Neutrophil (primary cell): ENCODE data around the gene KDSR.
A peak's percentile ranks its signal among the peaks of the same experiment; 100 is the strongest.

ENCODE experiments used
- H3K27ac ChIP-seq: fragments of 200-600 bp; sonication (generic); 2 replicates; pipeline ENCODE4 v1.5.1; 2016; ENCODE audit warnings: mild to moderate bottlenecking, moderate library complexity
- H3K27me3 ChIP-seq: fragments of 200-600 bp; sonication (generic); 2 replicates; pipeline ENCODE4 v1.6.0; 2016; ENCODE audit warnings: mild to moderate bottlenecking
- H3K36me3 ChIP-seq: fragments of 200-600 bp; sonication (generic); 2 replicates; pipeline ENCODE4 v1.5.1; 2017
- H3K4me1 ChIP-seq, 2 experiments: fragments of 200-600 bp in 1 of 2; sonication (generic) in 1 of 2; 1 replicate in 1 of 2; 2 replicates in 1 of 2; pipeline versions ENCODE4 v1.5.1 to v1.6.1; 2013 to 2016; ENCODE audit warnings: low read depth in 1 of 2, low read length in 1 of 2, mild to moderate bottlenecking in 1 of 2, moderate library complexity in 1 of 2; ENCODE audit not compliant: control insufficient read depth in 1 of 2, insufficient read depth in 1 of 2
- H3K4me3 ChIP-seq, 2 experiments: fragments of 200-600 bp in 1 of 2; sonication (generic) in 1 of 2; 1 replicate in 1 of 2; 2 replicates in 1 of 2; pipeline ENCODE4 v1.5.1; 2013 to 2016; ENCODE audit warnings: low read depth in 1 of 2, low read length in 1 of 2, mild to moderate bottlenecking in 1 of 2, moderate library complexity in 1 of 2
- H3K9me3 ChIP-seq: fragments of 200-600 bp; sonication (generic); 2 replicates; pipeline ENCODE4 v1.5.1; 2016
- TF ChIP-seq, protein P1 (sequence below): fragments of 200-600 bp; sonication (generic); IDR thresholded peaks from 2 replicates; pipeline ENCODE4 v1.5.1; 2016; ENCODE audit warnings: antibody characterized with exemption

KDSR gene, protein sequence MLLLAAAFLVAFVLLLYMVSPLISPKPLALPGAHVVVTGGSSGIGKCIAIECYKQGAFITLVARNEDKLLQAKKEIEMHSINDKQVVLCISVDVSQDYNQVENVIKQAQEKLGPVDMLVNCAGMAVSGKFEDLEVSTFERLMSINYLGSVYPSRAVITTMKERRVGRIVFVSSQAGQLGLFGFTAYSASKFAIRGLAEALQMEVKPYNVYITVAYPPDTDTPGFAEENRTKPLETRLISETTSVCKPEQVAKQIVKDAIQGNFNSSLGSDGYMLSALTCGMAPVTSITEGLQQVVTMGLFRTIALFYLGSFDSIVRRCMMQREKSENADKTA

DNA sequence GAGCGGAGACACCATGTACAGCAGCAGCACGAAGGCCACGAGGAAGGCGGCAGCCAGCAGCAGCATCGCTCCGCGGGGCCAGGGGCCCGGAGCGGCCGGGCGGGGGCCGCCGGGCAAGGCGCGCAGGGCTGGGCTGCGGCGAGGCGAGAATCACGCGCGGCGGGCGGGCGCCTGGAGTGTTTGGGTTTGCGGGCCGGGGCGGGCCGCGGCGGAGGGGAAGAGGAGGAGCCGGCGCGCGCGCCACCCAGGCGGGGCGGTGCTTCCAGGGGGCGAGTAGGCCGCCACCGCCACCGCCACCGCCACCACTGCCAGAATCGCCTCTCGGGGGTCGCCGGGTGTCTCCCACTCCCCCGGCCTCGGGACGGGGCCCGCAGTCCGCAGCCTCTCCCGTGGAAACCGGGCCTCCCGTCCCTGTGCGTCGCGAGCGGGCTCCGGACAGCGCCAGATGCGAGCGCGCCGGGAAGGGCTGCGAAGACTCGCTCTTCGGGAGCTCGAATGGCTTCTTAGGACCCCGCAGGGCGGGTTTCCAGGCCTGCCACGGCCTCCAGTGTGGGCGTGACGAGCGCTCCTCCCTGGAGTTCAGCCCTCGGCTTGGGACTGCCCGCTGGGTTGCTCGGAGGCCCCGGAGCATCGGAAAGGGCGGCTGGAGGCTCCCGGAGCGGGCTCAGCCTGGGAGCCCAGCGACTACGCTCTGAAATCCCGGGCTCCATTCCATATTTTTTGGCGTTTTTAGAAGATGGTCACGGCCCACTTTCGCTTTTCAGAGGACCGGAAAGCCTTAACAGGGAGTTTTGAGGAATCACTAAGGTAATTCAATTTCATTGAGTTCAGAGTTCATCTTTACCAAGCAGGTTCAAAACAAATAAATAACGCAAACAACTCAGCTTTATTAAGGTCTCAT, at the start of gene KDSR:
Gene KDSR, minus strand, starts transcription at position 154 of the 901 bp plus-strand sequence. Its CDS starts 88 bp downstream, at position 66.
- Histone ChIP-seq H3K9me3 (no peaks in the 10 kb centered on the region), H3K4me3 (peak within 1 kb of the TSS; percentile 87 to 88), H3K4me1 (peaks cover 16 to 18% of the 10 kb centered on the region in 2 experiments), H3K27ac (peak within 1 kb of the TSS; percentile 52), H3K27me3 (peaks cover 31% of the 10 kb centered on the region), H3K36me3 (no peaks in the 10 kb centered on the region)
- TF ChIP-seq, protein P1, sequence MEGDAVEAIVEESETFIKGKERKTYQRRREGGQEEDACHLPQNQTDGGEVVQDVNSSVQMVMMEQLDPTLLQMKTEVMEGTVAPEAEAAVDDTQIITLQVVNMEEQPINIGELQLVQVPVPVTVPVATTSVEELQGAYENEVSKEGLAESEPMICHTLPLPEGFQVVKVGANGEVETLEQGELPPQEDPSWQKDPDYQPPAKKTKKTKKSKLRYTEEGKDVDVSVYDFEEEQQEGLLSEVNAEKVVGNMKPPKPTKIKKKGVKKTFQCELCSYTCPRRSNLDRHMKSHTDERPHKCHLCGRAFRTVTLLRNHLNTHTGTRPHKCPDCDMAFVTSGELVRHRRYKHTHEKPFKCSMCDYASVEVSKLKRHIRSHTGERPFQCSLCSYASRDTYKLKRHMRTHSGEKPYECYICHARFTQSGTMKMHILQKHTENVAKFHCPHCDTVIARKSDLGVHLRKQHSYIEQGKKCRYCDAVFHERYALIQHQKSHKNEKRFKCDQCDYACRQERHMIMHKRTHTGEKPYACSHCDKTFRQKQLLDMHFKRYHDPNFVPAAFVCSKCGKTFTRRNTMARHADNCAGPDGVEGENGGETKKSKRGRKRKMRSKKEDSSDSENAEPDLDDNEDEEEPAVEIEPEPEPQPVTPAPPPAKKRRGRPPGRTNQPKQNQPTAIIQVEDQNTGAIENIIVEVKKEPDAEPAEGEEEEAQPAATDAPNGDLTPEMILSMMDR: no peak

DNA sequence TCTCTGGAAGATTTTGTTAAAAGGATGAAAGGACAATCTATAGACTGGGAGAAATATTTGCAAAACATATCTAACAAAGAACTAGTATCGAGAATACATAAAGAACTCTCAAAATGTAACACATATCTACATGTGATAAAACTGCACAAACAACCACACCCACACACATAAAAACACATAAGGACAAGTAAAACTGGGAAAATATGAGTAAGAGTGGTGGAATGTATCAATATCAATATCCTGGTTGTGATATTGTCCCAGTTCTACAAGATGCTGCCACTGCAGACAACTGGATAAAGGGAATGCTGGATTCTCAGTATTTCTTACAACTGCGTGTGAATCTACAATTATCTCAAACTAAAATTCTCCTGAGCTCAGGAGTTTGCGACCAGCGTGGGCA, 45.9 kb upstream of the KDSR start:
- H3K9me3 ChIP-seq: no peaks in the 10 kb centered on the region
- no peaks in the 10 kb centered on the region for H3K4me1 ChIP-seq
- no peak overlapping the region for H3K4me3 ChIP-seq
- H3K27me3 ChIP-seq: no peaks in the 10 kb centered on the region
- TF ChIP-seq, protein P1: no peak
- H3K36me3 ChIP-seq: peaks cover 77% of the 10 kb centered on the region
- H3K27ac ChIP-seq: no peak overlapping the region

DNA sequence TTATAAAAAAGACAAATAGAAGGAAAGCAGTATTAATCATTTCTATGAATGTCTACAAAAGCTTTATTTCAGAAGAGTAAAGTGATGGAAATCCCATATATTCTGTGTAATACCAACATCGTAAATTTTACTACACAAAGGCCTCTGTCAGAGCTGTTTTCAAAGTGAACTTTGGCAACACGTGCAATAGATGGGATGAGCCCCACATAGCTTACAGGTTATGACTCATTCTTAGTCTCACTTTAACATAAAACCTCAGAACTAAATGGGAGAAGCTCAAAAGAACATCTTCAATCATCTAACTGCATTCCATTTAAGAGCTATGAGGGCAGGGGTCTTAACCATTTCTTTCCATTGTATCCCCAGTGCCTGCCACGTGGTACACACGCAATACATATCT, 43.8 kb upstream of the KDSR start:
- no peak overlapping the region for H3K4me3 ChIP-seq

DNA sequence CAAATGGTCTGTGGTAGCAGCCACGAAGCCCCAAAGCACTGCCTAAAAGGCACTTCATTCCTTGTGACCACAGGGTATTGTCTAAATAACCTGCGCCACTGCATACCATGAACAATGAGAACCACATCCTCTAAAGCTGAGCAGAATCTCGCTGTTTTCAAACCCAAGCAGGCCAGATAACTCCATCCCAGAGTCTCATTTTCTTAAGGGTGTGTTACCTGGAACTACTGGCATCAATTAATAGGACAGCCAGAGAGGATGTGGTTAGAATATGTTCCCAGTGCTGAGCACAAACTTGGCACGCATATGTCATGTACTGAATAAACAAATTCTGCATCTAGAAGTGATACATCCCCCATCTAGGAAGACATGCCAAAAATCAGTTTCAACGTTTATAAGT, 42.3 kb upstream of the KDSR start:
- Histone ChIP-seq H3K27me3 (no peaks in the 10 kb centered on the region), H3K36me3 (peaks cover 81% of the 10 kb centered on the region), H3K4me1 (no peaks in the 10 kb centered on the region), H3K27ac (no peak overlapping the region), H3K4me3 (no peak overlapping the region), H3K9me3 (no peaks in the 10 kb centered on the region)
- TF ChIP-seq, protein P1: no peak

More for the DNA sequence above, 43.8 kb upstream of the KDSR start:
- Histone ChIP-seq H3K4me1 (no peaks in the 10 kb centered on the region), H3K27ac (no peak overlapping the region), H3K9me3 (no peaks in the 10 kb centered on the region), H3K27me3 (no peaks in the 10 kb centered on the region), H3K36me3 (peaks cover 91% of the 10 kb centered on the region)
- TF ChIP-seq, protein P1: no peak

DNA sequence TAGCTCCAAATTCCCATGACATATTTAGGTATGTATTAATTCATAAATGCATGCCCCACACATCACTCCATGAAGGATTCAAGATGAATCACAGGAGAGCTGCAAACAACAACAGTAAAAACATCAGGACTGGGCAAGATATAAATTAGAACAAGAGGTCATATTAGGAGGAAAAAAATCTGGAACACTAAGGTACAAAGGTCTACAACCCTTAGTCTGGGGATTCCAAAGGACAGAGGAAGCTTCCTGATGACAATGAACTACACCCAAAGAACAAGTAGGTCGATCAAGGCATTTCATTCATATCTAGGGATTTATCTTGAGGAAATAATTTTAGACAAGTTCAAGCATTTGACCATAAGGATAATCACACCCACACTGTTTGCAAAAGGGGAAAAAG, 40.7 kb upstream of the KDSR start:
- no peaks in the 10 kb centered on the region for H3K9me3 ChIP-seq
- no peak overlapping the region for H3K27ac ChIP-seq
- H3K27me3 ChIP-seq: no peaks in the 10 kb centered on the region
- no peak overlapping the region for H3K4me3 ChIP-seq
- TF ChIP-seq, protein P1: no peak
- no peaks in the 10 kb centered on the region for H3K4me1 ChIP-seq
- H3K36me3 ChIP-seq: peaks cover 85% of the 10 kb centered on the region
